ENCODE measurements around the gene LOC101059915.
"Not testable (repeated sequence)": the region's sequence is repeated elsewhere in the genome, so short reads cannot be mapped to it uniquely, and the experiment has no call there.

Gene LOC101059915

GRCh38 chrX:71640002-71640401 lies 27.3 kb upstream of the LOC101059915 start:
- no peak for DNase-seq (ENCODE audit: low read depth)

DNA sequence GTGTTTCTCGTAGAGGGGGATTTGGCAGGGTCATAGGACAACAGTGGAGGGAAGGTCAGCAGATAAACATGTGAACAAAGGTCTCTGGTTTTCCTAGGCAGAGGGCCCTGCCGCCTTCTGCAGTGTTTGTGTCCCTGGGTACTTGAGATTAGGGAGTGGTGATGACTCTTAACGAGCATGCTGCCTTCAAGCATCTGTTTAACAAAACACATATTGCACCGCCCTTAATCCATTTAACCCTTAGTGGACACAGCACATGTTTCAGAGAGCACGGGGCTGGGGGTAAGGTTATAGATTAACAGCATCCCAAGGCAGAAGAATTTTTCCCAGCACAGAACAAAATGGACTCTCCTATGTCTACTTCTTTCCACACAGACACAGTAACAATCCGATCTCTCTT lies 22.9 kb upstream of the LOC101059915 start:
- DNase-seq (ENCODE audit: low read depth): not testable (repeated sequence)

GRCh38 chrX:71650333-71650969 lies 16.9 kb upstream of the LOC101059915 start:
- no peak for DNase-seq (ENCODE audit: low read depth)

DNA sequence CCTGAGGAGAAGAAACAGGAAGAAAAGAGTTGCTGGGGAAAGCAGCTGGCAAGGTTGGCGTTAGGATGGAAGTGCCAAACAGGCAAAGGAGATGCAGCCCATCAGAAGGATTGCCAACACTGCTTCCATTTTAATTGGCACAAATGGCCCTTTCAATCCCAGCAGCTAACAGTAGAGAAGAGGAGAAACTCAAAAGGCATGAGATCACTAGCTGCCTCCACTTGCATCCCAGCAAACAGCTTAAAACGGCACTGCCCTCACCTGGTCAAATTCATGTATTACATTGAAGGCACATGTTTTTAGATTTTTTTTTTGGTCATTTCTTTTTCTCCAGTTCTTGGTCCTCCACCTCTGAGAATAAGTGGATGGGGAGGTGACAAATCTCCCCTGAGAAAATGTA lies 14.9 kb upstream of the LOC101059915 start:
- peak; percentile 24 for DNase-seq (ENCODE audit: low read depth)

GRCh38 chrX:71653344-71653743 lies 14.0 kb upstream of the LOC101059915 start:
- no peak for DNase-seq (ENCODE audit: low read depth)

DNA sequence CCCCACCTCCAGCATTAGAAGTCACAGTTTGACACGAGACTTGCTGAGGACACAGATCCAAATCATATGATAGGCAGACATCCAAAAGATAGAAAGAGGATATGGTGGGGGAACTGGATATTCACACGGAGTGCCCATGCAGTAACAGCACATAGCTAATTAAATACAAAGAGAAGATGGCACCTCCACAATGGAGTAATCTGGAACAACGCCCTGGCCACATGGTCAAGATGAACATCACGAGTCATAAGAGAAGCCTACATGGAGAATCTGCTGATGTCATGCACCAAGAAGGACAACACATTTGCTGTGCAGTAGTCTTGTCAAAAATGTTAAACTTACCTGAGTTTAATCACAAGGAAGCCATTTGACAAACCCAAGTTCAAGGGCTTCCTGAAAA lies 10.1 kb upstream of the LOC101059915 start:
- DNase-seq (ENCODE audit: low read depth): no peak

DNA sequence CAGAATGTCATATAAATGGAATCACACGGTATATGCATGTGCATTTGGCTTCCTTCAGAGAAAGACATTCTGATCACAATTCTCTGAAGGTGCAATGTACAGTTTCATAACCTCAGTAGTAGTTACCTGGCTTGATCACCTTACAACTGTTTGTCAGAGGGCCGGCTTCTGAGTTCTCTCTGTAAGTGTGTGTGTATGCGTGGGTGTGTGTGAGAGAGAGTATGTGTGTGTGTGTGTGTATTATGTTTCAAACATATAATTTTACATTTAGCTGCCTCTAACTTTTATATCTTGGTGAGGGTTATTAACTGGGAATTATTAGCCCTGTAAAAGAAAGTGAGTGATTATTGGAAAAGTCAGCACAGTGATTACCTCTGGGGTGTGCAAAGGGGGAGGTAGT lies 8.0 kb upstream of the LOC101059915 start:
- DNase-seq (ENCODE audit: low read depth): no peak

GRCh38 chrX:71659959-71660358 lies 7.4 kb upstream of the LOC101059915 start:
- no peak for DNase-seq (ENCODE audit: low read depth)

GRCh38 chrX:71660562-71661416 lies 6.6 kb upstream of the LOC101059915 start:
- no peak for DNase-seq (ENCODE audit: low read depth)

GRCh38 chrX:71661919-71662318 lies 5.4 kb upstream of the LOC101059915 start:
- DNase-seq (ENCODE audit: low read depth): no peak

DNA sequence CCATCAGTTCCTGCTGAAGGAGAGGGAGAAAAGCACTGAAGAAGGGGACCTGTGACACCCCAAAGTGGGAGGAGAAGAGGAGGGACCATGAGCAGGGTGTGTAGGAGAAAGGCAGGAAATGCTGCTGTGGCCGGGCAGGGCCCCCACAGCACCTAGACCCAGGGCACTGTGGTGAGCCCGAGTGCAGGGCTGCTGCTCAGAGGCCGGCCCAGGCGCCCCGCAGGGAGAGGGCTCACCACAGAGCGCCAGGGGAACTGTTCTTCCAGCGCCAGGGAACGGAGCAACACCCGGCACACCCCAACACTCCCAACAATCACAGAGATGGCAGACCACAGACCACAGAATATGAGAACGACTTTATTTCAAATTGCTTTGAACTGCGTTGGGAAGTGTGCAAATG lies 4.7 kb upstream of the LOC101059915 start:
- DNase-seq (ENCODE audit: low read depth): not testable (repeated sequence)

- not testable (repeated sequence) for DNase-seq (ENCODE audit: low read depth)
Measured at GRCh38 chrX:71663238-71663637, 4.1 kb upstream of the LOC101059915 start.

DNA sequence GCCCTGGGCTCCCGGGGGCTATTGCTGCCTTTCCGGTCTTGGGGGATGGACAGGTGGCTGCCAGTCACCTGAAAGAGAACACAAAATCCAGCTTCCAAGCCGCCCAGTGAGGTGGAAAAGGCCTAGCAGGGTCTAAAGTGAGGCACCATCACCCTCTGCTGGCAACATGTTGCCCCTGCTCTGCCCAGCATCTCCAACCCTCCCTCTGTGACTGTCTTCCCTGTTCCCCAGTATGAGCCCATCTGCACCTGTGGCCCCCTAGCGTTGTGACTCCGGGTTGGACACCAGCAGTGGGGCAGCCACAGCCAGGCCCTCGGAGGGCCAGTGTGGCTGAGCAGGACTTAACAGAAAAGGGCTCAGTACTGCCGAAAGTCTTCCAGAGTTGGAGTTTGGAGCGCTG lies 3.1 kb upstream of the LOC101059915 start:
- not testable (repeated sequence) for DNase-seq (ENCODE audit: low read depth)

DNA sequence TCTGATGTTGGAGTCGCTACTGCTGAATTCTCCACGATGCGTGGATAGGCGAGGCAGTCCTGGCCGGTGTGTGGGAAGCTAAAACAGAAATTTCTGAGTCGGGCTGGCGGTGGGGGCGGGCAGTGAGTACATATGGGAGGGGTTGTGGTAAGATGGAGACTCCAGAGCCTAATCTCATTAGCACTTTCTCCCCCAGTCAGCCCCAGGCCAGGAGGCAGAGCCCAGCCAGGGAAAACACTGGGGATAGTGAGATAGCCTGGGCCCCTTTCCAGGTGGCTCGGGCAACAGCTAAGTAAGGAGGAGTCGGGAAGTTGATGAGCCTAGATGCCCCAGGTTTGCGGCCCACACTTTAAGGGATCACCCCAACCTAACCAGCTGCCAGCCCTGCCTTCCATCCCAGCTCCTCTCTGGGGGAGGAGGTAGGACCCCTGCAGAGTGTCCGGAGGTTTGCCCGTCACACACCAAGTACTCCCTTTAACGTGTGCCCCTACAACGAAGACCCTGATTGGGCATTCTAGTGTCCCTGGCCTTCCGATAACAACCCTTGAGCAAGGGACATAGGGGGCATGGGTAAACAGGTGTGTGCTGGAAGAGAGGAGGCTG lies 2.4 kb upstream of the LOC101059915 start:
- no peak for DNase-seq (ENCODE audit: low read depth)

- DNase-seq (ENCODE audit: low read depth): no peak
Measured at GRCh38 chrX:71665747-71666146, 1.6 kb upstream of the LOC101059915 start.

GRCh38 chrX:71666240-71667223 lies 814 bp upstream of the LOC101059915 start:
- DNase-seq (ENCODE audit: low read depth): no peak

DNA sequence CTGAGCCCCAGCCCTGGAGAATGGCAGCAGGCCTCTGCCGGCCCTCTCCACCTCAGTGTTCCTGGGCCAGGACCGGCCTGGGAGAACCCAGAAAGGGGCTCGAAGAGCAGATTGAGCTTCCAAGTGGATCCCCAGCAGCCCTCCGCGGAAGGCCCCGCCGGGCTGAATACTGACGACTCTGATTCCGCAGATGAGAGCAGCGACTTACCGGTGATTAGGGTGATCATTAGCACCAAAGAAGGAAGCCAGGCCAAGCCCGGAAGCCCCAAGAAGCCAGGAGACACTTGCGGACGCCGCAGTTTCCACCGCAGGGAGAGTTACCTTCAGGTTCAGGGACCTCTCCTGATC lies 876 bp downstream of the LOC101059915 start:
- DNase-seq (ENCODE audit: low read depth): no peak

- no peak for DNase-seq (ENCODE audit: low read depth)
Measured at GRCh38 chrX:71669492-71669891, 2.1 kb downstream of the LOC101059915 start.

GRCh38 chrX:71669947-71670346 lies 2.6 kb downstream of the LOC101059915 start:
- not testable (repeated sequence) for DNase-seq (ENCODE audit: low read depth)

DNA sequence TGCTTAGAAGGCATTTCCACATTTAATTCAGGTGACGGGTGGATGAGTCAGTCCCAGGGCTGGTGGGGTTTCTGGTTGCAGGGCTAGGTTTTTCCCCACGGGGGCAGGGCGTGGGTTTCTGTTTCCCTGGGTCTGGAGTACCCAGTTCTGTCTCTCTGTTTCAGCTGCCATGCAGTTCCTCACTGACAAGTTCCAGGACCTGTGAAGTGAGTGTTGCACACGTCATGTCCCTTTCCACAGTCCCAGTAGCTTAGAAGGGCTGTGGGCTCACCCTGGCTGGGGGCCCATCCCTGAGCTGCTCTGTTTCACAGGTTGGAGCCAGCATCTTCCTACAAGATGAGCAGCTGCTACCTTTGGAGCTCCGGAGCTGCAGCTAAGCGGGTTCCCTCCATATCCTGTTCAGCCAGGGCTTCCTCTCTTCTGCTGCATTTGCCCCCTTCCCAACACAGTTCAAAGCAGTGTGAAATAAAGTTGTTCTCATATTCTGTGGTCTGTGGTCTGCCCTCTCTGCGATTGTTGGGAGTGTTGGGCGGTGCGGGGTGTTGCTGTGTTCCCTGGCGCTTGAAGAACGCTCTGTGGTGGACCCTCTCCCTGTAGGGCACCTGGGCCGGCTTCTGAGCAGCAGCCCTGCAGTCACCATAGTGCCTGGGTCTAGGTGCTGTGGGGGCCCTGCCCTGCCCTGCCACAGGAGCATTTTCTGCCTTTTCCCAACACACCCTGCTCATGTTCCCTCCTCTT lies 3.9 kb downstream of the LOC101059915 start:
- DNase-seq (ENCODE audit: low read depth): no peak

- no peak for DNase-seq (ENCODE audit: low read depth)
Measured at GRCh38 chrX:71671938-71672337, 4.6 kb downstream of the LOC101059915 start.

Data from GM04504 (cell line).